Astrocyte (in vitro differentiated cells and primary cell): ENCODE results near the gene GET4. TPM values are rescaled to one million over a fixed set of nuclear protein-coding genes. Genes with fewer than 3 reads are reported as not detected.

Source experiments
- DNase-seq: peaks from one replicate; pipeline ENCODE4 v3.0.0-alpha.2; 2010; ENCODE audit warnings: low read depth
- FAIRE-seq: peaks from 2 replicates; lab custom pipeline; 2011; peaks lifted over from hg19 to GRCh38; lab: Jason Lieb, UNC
- H2AFZ ChIP-seq: 2 replicates; pipeline ENCODE4 v1.6.0; 2012; ENCODE audit warnings: low read depth, low read length, inconsistent platforms
- H3K27ac ChIP-seq: 2 replicates; pipeline ENCODE4 v1.5.1; 2011; ENCODE audit warnings: low read depth, low read length, inconsistent platforms
- H3K27me3 ChIP-seq: 2 replicates; pipeline ENCODE4 v1.6.0; 2011; ENCODE audit warnings: low read length, inconsistent platforms; ENCODE audit not compliant: insufficient read depth
- H3K36me3 ChIP-seq: 2 replicates; pipeline ENCODE4 v1.5.1; 2011; ENCODE audit warnings: low read length, inconsistent platforms; ENCODE audit not compliant: insufficient read depth
- H3K4me1 ChIP-seq: 2 replicates; pipeline ENCODE4 v1.5.1; 2011; ENCODE audit warnings: low read length, inconsistent platforms; ENCODE audit not compliant: insufficient read depth
- H3K4me2 ChIP-seq: 2 replicates; pipeline ENCODE4 v1.6.0; 2012; ENCODE audit warnings: low read length, inconsistent platforms
- H3K4me3 ChIP-seq: 2 replicates; pipeline ENCODE4 v1.5.1; 2011; ENCODE audit warnings: low read depth, mild to moderate bottlenecking, low read length, inconsistent platforms; ENCODE audit not compliant: insufficient read depth
- H3K79me2 ChIP-seq: 2 replicates; pipeline ENCODE4 v1.6.0; 2012; ENCODE audit warnings: mild to moderate bottlenecking, low read length, inconsistent platforms; ENCODE audit not compliant: insufficient read depth
- H3K9ac ChIP-seq: 2 replicates; pipeline ENCODE4 v1.6.0; 2012; ENCODE audit warnings: mild to moderate bottlenecking, low read length, inconsistent platforms
- H3K9me3 ChIP-seq: 2 replicates; pipeline ENCODE4 v1.5.1; 2012; ENCODE audit warnings: low read depth, mild to moderate bottlenecking, low read length, inconsistent platforms; ENCODE audit not compliant: insufficient read depth
- H4K20me1 ChIP-seq: 2 replicates; pipeline ENCODE4 v1.6.0; 2012; ENCODE audit warnings: low read length, inconsistent platforms; ENCODE audit not compliant: insufficient read depth
- H3K27ac Mint-ChIP-seq: one replicate; pipeline ENCODE4 v1.8.0; 2021; ENCODE audit warnings: mild to moderate bottlenecking, mixed read lengths; ENCODE audit not compliant: unreplicated experiment
- H3K27me3 Mint-ChIP-seq: one replicate; pipeline ENCODE4 v1.8.0; 2021; ENCODE audit warnings: low read depth, mixed read lengths; ENCODE audit not compliant: unreplicated experiment
- H3K36me3 Mint-ChIP-seq: one replicate; pipeline ENCODE4 v1.8.0; 2021; ENCODE audit warnings: low read depth, mixed read lengths; ENCODE audit not compliant: unreplicated experiment
- H3K4me1 Mint-ChIP-seq: one replicate; pipeline ENCODE4 v1.8.0; 2021; ENCODE audit warnings: low read depth, mixed read lengths; ENCODE audit not compliant: unreplicated experiment
- H3K4me3 Mint-ChIP-seq: one replicate; pipeline ENCODE4 v1.8.0; 2021; ENCODE audit warnings: mild to moderate bottlenecking, moderate library complexity, mixed read lengths; ENCODE audit not compliant: unreplicated experiment
- H3K9me3 Mint-ChIP-seq: one replicate; pipeline ENCODE4 v1.8.0; 2021; ENCODE audit warnings: mild to moderate bottlenecking, mixed read lengths; ENCODE audit not compliant: unreplicated experiment
- CTCF ChIP-seq: IDR thresholded peaks from 2 replicates; pipeline ENCODE4 v1.5.1; 2011; ENCODE audit warnings: low read depth, mild to moderate bottlenecking, inconsistent platforms, low read length, moderate library complexity; ENCODE audit not compliant: insufficient read depth
- EZH2 ChIP-seq: IDR thresholded peaks from 2 replicates; pipeline ENCODE4 v1.6.1; 2012; ENCODE audit warnings: mild to moderate bottlenecking, low read length, inconsistent platforms; ENCODE audit not compliant: insufficient read depth
- total RNA-seq: library from RNA; stranded (reverse); gene quantifications from 2 replicates; pipeline ENCODE4 v1.2.1, GENCODE V29; 2021

GET4 gene
- total RNA-seq, 1 donor from 2014 or later: 43.0 TPM

DNA sequence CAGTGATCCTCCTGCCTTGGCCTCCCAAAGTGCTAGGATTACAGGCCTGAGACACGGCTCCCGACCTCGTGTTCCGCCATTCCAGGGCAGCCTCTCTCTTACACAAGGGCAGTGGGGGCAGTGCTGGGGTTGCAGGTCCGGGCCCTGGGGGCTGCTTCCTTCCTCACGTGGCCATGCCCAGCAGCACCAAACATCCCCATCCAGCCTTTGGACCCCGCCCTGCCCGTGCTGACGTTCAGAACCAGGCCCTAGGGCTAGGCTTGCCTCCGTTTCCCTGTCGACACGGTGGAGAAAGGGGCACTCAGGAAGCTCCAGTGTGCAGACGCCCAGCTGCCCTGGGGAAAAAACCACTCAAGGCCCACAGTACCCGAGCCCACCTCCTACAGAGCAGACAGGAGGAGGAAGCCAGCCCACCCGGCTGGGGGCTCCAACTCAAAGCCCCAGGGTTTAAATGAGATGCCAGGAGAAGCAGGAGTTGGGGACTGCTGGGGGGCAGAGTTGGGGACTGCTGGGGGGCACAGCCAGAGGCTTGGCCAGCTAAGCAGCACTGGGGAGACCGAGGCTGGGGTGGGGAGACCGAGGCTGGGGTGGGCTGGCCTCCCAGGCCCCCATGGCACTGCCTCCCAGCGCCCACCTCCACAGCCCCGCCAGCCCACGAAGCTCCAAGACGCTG lies 42.2 kb downstream of the GET4 start:
- FAIRE-seq (no peak), DNase-seq (no peak)
- Histone ChIP-seq H4K20me1 (no peaks in the 10 kb centered on the region), H3K4me2 (no peak overlapping the region), H3K4me3 (no peak overlapping the region), H3K36me3 (no peaks in the 10 kb centered on the region), H3K27ac (no peak overlapping the region), H3K4me1 (peaks cover 11% of the 10 kb centered on the region), H2AFZ (no peak overlapping the region), H3K9ac (no peak overlapping the region), H3K27me3 (peaks cover 4% of the 10 kb centered on the region), H3K9me3 (no peaks in the 10 kb centered on the region), H3K79me2 (no peaks in the 10 kb centered on the region)
- no peaks in the 10 kb centered on the region for H3K36me3 Mint-ChIP-seq
- peaks cover 1% of the 10 kb centered on the region for H3K9me3 Mint-ChIP-seq
- H3K27me3 Mint-ChIP-seq: peaks cover 18% of the 10 kb centered on the region
- peaks cover 10% of the 10 kb centered on the region for H3K4me1 Mint-ChIP-seq
- no peak overlapping the region for H3K4me3 Mint-ChIP-seq
- TF ChIP-seq EZH2 (no peak), CTCF (no peak)
- no peak overlapping the region for H3K27ac Mint-ChIP-seq

GRCh38 chr7:919114-919442 lies 42.7 kb downstream of the GET4 start:
- no peak overlapping the region for H3K4me3 Mint-ChIP-seq
- FAIRE-seq: no peak

More at GRCh38 chr7:919114-919442, 42.7 kb downstream of the GET4 start:
- Histone ChIP-seq H3K4me2 (no peak overlapping the region), H3K9me3 (no peaks in the 10 kb centered on the region), H3K9ac (no peak overlapping the region), H3K79me2 (no peaks in the 10 kb centered on the region), H3K27ac (no peak overlapping the region), H2AFZ (no peak overlapping the region), H4K20me1 (no peaks in the 10 kb centered on the region), H3K4me3 (no peak overlapping the region), H3K4me1 (peaks cover 13% of the 10 kb centered on the region), H3K36me3 (no peaks in the 10 kb centered on the region), H3K27me3 (peaks cover 4% of the 10 kb centered on the region)
- no peak for DNase-seq
- no peak overlapping the region for H3K27ac Mint-ChIP-seq
- peaks cover 18% of the 10 kb centered on the region for H3K27me3 Mint-ChIP-seq
- H3K36me3 Mint-ChIP-seq: no peaks in the 10 kb centered on the region
- H3K4me1 Mint-ChIP-seq: peaks cover 10% of the 10 kb centered on the region
- TF ChIP-seq CTCF: no peak
- no peak for TF ChIP-seq EZH2
- peaks cover 1% of the 10 kb centered on the region for H3K9me3 Mint-ChIP-seq
